ENCODE measurements around the gene APOBEC3F. TPM values are rescaled to one million over a fixed set of nuclear protein-coding genes. Genes with fewer than 3 reads are reported as not detected.

APOBEC3F gene
- total and polyA plus RNA-seq, 12 donors: 1.3 to 11.6 (median 5.1) TPM

DNA sequence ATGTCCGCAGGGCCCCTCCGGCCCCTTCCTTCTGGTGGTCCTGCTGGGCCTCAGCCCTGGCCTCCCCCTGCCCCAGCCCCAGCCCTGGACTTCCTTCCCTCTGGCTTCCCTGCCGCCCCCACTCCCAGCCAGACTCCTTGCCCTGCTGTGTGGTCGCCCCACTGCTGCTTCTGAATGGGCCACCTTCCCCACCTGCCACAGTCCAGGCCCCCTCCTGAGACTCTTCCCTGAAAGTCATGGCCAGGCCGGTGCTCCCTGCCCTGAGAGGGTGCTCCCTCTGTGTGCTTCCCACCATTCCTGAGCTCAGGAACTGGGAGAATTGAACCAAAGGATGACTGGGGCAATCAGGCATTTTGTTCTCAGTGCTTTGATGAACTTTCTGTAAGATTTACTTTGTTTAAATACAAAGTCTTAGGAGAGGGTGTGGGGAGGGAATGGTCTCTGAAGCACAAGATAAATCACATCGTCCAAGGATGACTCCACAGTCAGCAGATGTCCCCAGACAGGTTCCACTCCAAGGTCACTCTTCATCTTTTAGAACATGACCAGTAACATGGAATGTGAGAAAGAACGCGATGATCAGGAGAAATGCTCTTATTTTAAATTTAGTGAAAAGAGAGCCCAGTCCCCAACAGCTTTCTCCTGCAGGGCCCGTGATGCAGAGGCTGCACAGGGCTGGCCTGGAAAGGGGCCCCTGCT, 19.0 kb upstream of the APOBEC3F start:
- Histone ChIP-seq H3K4me3 (peak overlapping the region in 9 of 10 donors; percentile 32 to 63 (median 57)), H3K27ac (peak overlapping the region; percentile 32 to 91 (median 82)), H3K36me3 (peaks cover 0 to 36% (median 0%) of the 10 kb centered on the region in 9 donors), H3K4me1 (peaks cover 0 to 22% (median 15%) of the 10 kb centered on the region in 9 donors), H3K27me3 (no peaks in the 10 kb centered on the region), H3K9me3 (no peaks in the 10 kb centered on the region)
- no peak for DNase-seq
- WGBS, 2 donors: 53 to 65% methylated on average over 9 of the region's 9 CpGs
- peak in 6 of 8 donors; percentile 7 to 21 (median 12) for ATAC-seq
- TF ChIP-seq, protein P1, sequence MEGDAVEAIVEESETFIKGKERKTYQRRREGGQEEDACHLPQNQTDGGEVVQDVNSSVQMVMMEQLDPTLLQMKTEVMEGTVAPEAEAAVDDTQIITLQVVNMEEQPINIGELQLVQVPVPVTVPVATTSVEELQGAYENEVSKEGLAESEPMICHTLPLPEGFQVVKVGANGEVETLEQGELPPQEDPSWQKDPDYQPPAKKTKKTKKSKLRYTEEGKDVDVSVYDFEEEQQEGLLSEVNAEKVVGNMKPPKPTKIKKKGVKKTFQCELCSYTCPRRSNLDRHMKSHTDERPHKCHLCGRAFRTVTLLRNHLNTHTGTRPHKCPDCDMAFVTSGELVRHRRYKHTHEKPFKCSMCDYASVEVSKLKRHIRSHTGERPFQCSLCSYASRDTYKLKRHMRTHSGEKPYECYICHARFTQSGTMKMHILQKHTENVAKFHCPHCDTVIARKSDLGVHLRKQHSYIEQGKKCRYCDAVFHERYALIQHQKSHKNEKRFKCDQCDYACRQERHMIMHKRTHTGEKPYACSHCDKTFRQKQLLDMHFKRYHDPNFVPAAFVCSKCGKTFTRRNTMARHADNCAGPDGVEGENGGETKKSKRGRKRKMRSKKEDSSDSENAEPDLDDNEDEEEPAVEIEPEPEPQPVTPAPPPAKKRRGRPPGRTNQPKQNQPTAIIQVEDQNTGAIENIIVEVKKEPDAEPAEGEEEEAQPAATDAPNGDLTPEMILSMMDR (IDR thresholded peaks at IDR 0.05): no peak
- intact Hi-C loops (cut with DNase I): no loop called here

DNA sequence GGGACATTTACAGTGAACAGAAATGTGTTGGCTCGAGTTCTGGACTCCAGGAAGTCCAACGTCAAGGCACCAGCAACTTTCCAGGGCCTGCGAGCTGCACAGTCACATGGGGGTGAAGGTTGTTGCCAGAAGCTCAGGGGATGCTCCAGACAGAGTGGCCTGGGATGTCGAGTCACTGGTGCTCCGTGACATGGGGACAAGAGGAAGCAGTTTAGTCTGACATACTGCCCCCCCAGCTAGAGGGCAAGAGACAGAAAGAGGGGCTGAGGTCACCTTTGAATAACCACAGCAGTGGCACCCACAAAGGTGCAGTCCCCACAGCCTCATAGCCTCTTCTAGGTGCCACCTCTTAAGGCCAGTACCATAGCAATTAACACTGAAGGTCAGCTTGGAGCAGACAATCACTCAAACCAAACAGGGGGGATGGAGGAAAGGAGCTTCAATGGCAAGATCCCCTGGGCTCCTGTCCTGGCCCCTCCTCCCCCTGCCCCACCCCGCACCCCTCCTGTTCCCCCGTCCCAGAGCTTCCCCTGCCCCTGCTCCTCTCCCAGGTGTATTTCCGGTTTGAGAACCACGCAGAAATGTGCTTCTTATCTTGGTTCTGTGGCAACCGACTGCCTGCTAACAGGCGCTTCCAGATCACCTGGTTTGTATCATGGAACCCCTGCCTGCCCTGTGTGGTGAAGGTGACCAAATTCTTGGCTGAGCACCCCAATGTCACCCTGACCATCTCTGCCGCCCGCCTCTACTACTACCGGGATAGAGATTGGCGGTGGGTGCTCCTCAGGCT, 15.9 kb upstream of the APOBEC3F start:
- peak in 1 of 2 donors; percentile 22 for DNase-seq
- intact Hi-C loops (cut with DNase I): no loop called here

DNA sequence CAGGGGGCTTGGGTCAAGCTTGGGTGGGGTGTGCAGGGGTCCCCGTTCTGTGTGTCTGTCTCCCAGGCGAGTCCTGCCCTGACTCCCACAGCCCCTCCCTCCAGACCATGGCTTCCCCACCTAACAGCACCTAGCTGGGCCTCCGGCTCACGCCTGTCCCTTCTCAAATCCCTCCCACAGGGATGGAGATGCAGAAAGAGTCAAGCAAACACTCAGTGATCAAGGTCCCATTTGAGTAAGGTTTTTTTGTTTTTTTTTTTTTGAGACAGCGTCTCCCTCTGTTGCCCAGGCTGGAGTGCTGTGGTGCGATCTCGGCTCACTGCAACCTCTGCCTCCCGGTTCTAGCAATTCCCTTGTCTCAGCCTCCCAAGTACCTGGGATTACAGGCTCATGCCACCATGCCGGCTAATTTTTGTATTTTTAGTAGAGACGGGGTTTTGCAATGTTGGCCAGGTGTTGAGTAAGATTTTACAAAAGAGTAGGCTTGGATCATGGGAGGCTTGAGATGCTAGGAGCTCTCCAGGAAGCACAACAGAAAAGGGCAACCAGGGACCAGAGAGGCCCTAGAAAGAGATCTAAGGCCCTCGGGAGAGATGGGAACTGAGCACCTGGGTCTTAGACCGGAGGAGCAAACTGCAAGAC, 14.0 kb upstream of the APOBEC3F start:
- Histone ChIP-seq H3K27me3 (no peaks in the 10 kb centered on the region), H3K4me1 (peaks cover 0 to 8% (median 6%) of the 10 kb centered on the region in 9 donors), H3K27ac (no peak overlapping the region), H3K36me3 (peaks cover 0 to 25% (median 0%) of the 10 kb centered on the region in 9 donors), H3K9me3 (no peaks in the 10 kb centered on the region), H3K4me3 (no peak overlapping the region)
- 92 to 93% methylated on average over 12 of the region's 12 CpGs for WGBS, 2 donors
- DNase-seq (no peak), ATAC-seq (no peak)
- TF ChIP-seq, protein P1 (IDR thresholded peaks at IDR 0.05): no peak
- intact Hi-C loops (cut with DNase I): no loop called here

More for the DNA sequence above, 15.9 kb upstream of the APOBEC3F start:
- Histone ChIP-seq H3K27me3 (no peaks in the 10 kb centered on the region), H3K9me3 (no peaks in the 10 kb centered on the region), H3K4me1 (peaks cover 0 to 22% (median 15%) of the 10 kb centered on the region in 9 donors), H3K36me3 (peaks cover 0 to 25% (median 0%) of the 10 kb centered on the region in 9 donors), H3K27ac (no peak overlapping the region), H3K4me3 (no peak overlapping the region)
- WGBS, 2 donors: 63 to 75% methylated on average over 15 of the region's 15 CpGs
- TF ChIP-seq, protein P1 (IDR thresholded peaks at IDR 0.05): no peak
- no peak for ATAC-seq

DNA sequence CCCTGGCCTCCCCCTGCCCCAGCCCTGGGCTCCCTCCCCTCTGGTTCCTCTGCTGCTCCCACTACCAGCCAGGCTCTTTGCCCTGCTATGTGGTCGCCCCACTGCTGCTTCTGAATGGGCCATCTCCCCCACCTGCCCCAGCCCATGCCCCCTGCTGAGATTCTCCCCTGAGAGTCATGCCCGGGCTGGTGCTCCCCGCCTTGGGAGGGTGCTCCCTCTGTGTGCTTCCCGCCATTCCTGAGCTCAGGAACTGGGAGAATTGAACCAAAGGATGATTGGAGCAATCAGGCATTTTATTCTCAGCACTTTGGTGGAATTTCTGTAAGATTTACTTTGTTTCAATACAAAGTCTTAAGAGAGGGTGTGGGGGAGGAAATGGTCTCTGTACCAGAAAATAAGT, 12.9 kb upstream of the APOBEC3F start:
- no peak overlapping the region for H3K27ac ChIP-seq
- H3K36me3 ChIP-seq: peaks cover 0 to 25% (median 0%) of the 10 kb centered on the region in 9 donors
- TF ChIP-seq, protein P1 (IDR thresholded peaks at IDR 0.05): no peak
- H3K4me3 ChIP-seq: no peak overlapping the region
- DNase-seq (no peak), ATAC-seq (no peak)
- no peaks in the 10 kb centered on the region for H3K9me3 ChIP-seq
- intact Hi-C loops (cut with DNase I): no loop called here
- no peaks in the 10 kb centered on the region for H3K27me3 ChIP-seq
- 87 to 92% methylated on average over 4 of the region's 4 CpGs for WGBS, 2 donors
- no peaks in the 10 kb centered on the region for H3K4me1 ChIP-seq

Measured in heart right ventricle (tissue), 16 donors.